Stimulated activated CD8-positive, alpha-beta memory T cell treated with anti-CD3 and anti-CD28 coated beads, Interleukin-2, amount 100 ng/mL, for 1 hour (primary cell): ENCODE results near the gene SMIM7.
A peak's percentile ranks its signal among the peaks of the same experiment; 100 is the strongest.
"Not testable (repeated sequence)": the region's sequence is repeated elsewhere in the genome, so short reads cannot be mapped to it uniquely, and the experiment has no call there.

ENCODE experiments used
- DNase-seq, 2 donors: peaks; one replicate each; pipeline ENCODE4 v3.0.0-alpha.2; 2020; ENCODE audit warnings: low read depth in 2 of 2

Gene SMIM7

DNA sequence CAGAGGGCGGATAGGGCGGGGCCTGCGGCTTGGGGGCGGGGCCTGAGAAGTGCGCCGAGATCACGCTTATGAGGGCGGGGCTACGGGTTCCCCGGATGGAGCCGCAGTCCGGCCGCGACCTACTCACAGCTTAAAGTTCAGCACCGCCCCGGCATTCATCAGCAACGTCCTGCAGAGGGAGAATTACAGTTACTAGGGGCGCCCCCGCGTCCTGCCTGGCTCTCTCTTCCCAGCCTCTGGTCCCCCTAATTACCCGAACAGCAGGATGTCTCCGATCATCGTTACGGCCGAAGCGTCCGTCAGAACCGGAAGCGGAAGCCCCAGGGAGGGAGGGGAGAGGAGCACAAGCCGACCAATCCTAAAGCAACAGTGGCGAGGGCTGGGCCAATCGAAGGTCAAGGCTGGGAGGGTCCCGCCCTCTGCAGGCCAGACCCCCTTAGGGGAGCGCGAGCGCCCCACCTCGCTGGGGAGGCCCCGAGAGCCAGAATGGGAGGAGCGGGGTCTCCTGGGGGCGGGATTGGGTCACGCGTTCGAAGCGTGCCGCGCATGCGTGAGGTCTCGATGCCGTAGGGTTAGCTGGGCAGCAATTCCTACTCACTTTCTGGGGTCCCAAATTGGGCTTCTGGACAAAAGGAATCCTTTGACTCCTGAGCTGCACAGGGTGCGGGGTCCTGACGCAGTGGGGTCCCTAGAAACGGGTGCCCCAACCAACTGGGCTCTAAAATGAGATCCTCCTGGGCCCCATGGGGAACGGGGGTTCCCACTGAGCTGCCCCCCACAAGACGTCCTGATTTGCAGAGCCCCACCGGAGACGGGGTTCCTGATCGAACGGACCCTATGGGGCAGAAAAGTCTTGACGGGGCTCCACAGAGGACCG lies at the start of gene SMIM7:
SMIM7 (minus strand) TSS at position 313 of the 877 bp plus-strand sequence; CDS start at position 279, 34 bp downstream.
- peak; percentile 94 to 98 for DNase-seq

DNA sequence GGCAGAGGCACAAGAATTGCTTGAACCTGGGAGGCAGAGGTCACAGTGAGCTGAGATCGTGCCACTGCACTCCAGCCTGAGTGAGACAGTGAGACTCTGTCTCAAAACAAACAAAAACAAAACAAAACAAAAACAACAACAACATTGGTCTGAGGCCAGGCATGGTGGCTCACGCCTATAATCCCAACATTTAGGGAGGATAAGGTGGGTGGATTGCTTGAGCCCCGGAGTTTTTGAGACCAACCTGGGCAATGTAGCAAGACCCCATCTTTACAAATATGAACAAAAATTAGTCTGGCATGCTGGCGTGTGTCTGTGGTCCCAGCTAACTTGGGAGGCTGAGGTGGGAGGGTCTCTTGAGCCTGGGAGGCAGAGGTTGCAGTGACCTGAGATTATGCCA lies 43.7 kb upstream of the SMIM7 start:
- DNase-seq: no peak

DNA sequence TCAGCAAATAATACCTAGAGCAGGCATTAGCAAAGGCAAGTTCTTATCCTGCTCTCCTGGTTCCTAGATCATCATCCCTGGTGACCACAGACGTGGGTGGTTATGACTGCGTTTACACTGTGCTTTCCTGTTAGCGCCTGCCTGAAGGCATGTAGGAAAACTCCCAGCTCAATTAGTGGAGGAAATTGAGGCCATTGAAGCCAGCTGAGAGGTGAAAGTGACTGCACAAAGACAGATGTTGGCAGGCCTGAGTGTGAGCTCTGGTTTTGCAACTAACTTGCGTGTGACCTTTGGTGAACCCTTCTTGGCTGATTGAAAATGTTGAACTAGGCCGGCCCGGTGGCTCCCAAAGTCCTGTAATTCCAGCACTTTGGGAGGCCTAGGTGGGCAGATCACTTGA lies 42.2 kb upstream of the SMIM7 start:
- DNase-seq: no peak

DNA sequence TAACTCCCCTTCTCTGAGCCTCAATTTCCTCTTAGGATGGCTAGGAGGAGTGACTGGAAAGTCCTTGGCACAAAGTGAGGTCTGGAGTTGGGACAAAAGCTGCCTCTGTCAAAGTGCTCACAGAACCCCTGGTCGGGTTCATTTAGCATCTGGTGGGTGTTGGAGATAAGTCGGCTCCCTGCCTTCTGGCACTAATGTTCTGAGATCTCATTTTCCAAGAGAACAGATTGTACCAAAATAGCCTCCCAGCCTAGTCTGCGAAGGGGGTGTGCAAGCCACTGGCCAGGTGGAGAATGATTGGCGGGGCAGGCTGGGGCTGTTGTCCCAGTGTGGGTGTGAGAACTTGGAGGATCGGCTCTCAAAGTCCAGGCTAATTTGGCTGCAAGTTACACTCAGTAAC lies 39.0 kb upstream of the SMIM7 start:
- DNase-seq: no peak

DNA sequence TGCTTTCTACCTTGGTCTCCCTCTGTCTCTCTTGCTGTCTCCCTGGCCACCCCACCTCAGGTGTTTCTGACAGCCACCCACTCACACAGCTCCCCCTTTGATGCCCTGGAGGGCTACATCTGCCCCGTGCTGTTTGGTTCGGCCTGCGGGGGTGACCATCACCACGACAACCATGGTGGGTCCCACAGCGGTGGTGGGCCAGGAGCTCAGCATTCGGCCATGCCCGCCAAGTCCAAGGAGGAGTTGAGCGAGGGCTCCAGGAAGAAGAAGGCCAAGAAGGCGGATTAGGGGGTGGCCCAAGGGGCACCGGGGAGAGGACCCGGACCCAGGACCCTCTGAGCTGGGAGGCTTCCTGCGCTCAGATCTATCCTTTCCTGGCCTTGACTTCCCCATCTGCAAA lies 28.1 kb upstream of the SMIM7 start:
- DNase-seq: no peak

DNA sequence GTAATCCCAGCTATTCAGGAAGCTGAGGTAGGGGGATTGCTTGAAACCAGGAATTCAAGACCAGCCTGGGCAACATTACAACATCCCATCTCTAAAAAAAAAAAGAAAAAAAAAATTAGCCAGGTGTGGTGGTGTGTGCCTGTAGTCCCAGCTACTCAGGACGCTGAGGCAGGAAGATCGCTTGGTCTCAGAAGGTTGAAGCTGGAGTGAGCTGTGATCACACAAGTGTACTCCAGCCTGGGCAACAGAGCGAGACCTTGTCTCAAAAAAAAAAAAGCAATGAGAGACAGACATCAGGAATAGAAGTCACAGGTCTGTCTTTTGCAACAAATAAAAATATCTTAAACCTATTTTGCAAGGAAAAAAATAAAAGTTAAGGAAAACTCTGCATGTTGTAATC lies 24.3 kb upstream of the SMIM7 start:
- no peak for DNase-seq

DNA sequence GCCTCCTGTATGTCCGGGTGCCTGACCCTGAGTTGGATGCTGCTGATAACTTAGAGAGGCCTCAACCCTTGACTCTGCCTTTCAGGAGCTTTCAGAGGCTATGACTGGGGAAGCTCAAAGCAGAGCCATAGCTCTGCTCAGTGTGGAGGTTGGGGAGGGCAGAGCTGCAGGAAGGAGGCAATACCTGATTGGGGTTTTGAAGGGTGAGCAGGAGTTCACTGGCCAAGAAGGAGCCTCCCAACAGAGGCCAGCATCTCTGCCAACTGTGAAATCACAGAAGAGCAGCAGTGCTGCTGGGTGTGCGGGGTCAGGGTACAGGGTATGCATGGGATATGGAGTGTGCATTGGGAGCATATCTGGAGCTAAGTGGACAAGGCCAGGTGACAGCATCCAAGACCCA lies 22.6 kb upstream of the SMIM7 start:
- no peak for DNase-seq

DNA sequence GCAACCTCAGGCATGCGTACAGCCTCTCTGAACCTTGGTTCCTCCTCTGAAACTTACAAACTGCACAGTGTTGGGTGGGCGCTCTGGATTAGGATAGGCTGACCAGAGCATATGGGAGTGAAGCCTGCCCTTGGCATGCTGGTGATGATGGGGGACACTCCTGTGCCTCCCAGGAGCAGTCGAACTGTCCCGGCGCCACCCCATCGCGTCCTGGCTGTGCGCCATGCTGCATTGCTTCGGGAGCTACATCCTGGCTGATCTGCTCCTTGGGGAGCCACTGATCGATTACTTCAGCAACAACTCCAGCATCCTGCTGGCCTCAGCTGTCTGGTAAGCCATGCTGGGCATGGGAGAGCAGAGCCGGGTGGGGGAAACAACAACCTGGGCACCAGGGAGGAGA lies 19.9 kb upstream of the SMIM7 start:
- no peak for DNase-seq

DNA sequence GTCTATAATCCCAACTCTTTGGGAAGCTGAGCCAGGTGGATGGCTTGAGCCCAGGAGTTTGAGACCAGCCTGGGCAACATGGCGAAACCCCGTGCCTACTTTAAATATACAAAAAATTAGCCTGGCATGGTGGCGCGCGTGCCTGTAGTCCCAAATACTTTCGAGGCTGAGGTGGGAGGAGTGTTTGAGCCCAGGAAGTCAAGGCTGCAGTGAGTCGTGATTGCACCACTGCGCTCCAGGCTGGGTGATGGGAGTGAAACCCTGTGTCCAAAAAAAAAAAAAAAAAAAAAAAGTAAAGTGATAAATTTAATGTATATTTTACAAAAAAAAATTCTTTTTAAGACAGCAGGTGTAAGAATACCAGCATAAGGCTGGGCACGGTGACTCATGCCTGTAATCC lies 18.6 kb upstream of the SMIM7 start:
- no peak for DNase-seq

DNA sequence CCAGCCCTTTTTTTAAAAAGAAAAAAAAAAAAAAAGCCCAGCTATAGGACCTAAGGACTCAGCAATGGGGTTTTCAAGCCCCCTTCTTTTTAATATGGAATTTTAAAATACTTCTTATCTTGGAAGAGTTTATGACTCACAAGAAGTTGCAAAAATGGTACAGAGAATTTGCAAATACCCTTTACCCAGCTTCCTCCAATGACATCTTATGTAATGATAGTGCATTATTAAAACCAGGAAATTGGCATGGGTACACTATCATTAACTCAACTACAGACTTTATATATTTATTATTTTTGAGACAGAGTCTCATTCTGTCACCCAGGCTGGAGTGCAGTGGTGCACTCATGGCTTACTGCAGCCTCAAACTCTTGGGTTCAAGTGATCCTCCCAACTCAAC lies 17.1 kb upstream of the SMIM7 start:
- DNase-seq: no peak

DNA sequence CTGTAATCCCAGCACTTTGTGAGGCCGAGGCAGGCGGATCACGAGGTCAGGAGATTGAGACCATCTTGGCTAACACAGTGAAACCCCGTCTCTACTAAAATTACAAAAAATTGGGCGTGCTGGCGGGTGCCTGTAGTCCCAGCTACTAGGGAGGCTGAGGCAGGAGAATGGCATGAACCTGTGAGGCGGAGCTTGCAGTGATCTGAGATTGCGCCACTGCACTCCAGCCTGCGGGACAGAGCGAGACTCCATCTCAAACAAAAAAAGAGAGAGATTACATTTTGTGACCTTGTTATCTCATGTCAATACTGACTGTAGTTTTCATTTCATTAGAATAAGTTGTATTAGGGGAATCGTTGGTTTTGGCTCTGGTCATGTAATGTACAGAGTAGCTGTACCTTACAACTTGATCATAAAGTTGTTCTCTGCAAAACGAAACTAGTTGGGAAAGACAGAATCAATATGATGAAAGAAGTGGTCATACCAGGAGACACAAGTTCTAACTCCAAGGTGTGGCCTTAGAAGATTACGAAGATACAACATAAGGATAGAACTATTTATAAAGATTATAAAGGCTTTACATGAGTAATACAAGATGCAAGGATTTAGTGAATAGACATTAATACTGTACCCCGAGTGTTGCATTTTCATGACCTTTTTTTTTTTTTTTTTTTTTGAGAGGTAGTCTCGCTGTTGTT lies 16.3 kb upstream of the SMIM7 start:
- DNase-seq: no peak

DNA sequence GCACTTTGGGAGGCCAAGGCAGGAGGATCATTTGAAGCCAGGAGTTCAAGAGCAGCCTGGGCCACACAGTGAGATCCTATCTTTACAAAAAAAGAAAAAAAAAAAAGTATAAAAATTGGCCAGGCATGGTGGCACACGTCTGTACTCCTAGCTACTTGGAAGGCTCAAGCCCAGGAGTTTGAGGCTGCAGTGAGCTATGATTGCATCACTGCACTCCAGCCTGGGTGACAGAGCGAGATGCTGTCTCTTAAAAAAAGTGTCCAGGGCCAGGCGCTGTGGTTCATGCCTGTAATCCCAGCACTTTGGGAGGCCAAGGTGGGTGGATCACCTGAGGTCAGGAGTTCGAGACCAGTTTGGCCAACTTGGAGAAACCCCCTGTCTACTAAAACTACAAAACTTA lies 13.9 kb upstream of the SMIM7 start:
- DNase-seq: not testable (repeated sequence)

DNA sequence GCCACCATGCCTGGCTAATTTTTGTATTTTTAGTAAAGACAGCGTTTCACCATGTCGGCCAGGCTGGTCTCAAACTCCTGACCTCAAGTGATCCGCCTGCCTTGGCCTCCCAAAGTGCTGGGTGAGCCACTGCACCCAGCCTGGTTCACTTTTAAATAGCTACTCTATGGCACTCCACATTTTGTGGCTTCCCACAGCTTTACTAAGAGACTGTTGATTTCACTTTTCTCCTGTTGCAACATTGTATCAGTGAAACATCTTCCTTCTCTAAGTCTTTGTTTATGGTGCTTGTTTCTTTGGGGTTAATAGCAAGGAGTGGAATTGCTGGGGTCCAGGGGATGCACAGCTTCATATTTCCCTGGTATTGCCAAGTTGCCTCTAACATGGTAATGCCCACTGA lies 13.3 kb upstream of the SMIM7 start:
- no peak for DNase-seq

DNA sequence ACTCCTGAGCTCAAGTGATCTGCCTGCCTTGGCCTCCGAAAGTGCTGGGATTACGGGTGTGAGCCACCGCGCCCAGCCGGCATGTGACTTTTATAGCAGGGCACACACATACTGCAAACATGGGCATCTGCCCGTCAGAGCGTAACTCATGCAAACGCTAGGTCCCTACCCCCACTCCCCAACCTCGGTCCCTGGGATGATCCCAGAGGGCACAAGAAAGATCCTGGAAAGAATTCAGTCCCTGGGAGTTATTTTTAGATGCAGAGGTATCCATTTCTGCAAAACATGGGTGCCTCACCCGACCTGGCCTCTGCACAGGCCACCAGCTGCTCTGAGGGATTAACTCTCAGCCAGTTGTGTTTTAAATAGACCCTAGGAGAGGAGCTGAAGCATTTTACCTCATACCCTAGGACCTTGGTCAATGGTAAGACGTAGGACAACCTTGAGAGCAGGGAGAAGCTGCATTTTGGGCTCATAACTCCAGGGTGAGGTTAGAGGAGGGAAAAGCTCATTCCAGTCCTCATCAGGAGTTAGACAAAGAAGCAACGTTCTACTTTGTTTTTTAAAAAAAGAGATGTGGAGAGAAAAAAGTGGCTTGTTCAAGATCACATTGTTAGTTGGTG lies 11.8 kb upstream of the SMIM7 start:
- no peak for DNase-seq

DNA sequence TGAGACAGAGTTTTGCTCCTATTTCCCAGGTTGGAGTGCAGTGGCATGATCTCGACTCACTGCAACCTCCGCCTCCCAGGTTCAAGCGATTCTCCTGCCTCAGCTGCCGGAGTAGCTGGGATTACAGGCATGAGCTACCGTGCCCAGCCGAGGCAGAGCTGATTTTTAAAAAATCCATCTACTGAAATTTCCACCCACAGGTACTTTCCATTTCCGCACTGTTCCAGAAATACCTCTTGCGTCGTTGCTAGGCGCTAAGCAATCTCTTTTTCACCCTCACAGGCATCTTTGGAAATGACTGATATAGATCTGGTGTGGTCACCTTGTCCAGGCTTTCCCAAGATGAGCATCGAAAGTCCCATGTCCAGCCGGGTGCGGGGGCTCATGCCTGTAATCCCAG lies 10.3 kb upstream of the SMIM7 start:
- no peak for DNase-seq

DNA sequence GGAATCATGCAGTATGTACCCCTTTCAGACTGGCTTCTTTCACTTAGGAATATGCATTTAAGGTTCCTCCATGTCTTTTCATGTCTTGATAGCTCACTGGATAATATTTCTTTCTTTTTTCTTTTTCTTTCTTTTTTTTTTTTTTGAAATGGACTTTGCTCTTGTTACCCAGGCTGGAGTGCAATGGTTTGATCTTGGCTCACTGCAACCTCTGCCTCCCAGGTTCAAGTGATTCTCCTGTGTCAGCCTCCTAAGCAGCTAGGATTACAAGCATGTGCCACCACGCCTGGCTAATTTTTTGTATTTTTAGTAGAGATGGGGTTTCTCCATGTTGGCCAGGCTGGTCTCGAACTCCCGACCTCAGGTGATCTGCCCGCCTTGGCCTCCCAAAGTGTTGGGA lies 8.8 kb upstream of the SMIM7 start:
- not testable (repeated sequence) for DNase-seq

DNA sequence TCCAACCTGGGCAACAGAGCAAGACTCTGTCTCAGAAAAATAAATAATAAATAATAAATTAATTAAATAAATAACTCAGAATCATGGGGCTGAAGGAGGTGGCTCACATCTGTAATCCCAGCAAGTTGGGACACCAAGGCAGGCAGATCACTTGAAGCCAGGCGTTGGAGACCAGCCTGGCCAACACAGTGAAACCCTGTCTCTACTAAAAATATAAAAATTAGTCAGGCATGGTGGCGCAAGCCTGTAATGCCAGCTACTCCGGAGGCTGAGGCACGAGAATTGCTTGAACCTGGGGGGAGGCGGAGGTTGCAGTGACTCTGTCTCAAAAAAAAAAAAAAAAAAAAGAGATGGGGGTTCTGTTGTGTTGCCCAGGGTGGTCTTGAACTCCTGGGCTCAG lies 8.2 kb upstream of the SMIM7 start:
- DNase-seq: no peak

DNA sequence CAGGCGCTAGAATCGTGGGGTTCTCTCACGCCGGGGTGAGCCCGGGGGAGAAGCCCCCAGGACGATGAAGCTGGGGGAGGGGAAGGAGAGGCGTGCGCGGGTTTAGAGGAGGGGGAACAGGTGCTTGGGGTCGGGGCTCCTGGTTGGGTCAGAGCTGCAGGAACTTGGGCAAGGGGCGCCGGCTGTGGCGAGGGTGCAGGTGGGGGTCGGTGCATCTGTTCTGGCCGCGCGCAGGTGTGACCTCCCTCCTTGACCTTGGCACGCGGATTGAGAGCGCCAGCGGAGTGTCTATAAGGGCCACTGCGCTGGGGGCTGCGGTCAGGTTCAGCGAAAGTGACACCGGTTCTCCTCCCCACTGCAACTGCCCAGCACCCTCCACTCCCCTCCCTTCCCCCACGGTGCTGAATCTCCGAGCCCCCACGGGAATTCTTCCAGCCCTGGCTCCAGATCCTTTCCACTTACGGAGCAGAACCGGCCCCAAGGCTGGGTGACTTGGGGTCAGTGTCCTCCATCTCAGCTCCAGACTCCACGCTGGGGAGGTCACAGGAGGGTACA lies 1.6 kb upstream of the SMIM7 start:
- no peak for DNase-seq

DNA sequence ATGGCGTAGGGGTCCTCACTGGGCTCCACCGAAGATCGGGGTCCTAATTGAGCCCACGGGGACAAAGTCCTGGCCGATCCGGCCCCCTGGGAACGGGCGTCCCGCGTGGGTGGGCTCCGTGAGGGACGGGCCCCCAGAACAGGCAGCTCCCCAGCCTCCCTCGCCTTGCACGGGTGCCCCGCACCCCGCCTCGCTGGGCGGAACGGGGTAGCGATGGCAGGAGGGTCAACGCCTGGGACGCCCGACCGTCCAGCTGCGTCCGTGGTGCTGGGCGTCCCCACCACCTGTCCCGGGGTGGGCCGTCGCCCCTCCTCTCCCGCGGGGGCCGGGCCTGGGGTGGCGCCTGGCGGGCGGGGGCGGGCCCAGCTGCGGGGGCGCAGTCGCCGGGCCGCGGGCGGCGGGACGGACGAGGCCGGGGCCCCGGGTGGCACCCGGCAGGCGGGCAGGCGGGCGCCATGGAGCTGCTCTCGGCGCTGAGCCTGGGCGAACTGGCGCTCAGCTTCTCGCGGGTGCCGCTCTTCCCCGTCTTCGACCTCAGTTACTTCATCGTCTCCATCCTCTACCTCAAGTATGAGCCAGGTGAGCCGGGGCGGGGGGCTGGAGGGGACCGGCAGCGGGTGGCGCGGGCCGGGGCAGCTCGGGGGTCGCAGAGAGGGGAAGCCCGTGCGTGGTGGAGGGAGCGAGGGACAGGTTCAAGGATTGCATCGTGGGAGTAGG lies 977 bp upstream of the SMIM7 start, which contains the start of gene TMEM38A:
TMEM38A (plus strand) TSS at position 377 of the 717 bp plus-strand sequence; CDS start at position 456, 79 bp downstream.
- peak in 1 of 2 donors; percentile 21 for DNase-seq

DNA sequence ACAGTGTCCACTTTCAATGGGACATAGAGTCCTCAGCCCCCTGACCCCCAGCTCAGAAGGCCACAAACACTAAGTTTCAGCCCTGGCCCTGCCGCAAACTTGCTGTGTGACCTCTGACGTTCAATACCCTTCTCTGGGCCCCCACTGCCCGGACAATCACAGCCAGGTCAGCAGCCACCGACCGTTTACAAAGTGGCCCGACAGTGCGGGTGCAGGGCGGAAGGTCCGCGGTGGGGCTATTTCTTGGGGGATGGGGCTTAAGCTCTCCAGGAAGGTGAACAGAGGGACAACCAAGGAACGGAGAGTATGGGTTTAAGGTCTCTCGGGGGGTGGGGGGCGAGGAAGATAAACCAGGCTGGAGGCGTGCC lies 496 bp downstream of the SMIM7 start:
- DNase-seq: no peak

DNA sequence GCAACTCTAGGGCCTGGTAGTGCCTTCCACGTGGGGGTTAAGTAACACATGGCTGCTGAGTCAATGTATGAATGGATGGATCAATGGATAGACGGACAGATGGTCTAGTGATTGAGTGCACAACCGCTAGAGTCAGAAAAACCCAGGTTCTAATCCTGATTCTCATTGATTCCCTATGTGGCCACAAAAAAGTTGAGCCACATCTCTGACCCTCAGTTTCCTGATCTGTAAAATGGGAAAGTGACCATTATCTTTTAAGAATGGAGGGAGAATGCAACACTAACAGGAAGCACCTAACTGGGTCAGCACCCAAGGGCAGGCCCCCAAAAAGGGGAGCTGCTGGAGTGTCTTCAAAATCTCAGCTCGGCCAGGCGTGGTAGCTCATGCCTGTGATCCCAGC lies 2.6 kb downstream of the SMIM7 start:
- no peak for DNase-seq

DNA sequence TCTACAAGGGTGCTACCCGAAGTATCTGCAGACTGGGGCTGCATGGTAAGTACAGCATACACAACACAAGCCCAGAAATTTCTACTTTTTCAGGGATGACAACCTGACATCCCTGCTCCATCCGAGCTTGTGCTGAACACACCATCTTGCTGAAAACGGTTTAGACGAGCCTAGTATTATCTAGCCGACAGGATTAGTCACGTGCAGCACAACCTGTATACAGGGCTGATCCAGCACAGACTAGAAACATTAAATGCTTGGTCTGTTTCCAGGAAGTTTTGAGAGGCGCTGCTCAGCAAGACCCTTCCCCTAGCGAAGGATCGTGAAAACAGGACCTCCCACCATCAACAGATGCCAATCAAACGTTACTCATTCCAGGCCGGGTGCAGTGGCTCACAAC lies 4.2 kb downstream of the SMIM7 start:
- no peak for DNase-seq
